IPS-NIHi11 (cell line): Measurements from ENCODE around the gene MVP.
"Not testable (repeated sequence)": the region's sequence is repeated elsewhere in the genome, so short reads cannot be mapped to it uniquely, and the experiment has no call there.

Experiments
- DNase-seq: peaks from one replicate; pipeline ENCODE4 v3.0.0; 2012; ENCODE audit warnings: mixed read lengths, low spot score

MVP gene

GRCh38 chr16:29820271-29820701 is at the start of gene MVP:
Gene MVP (plus strand): TSS chr16:29820462. CDS start chr16:29830550, 10,088 bp downstream.
- DNase-seq, result no peak

GRCh38 chr16:29772330-29772729 is 47.9 kb upstream of the MVP start:
- not testable (repeated sequence) for DNase-seq

- no peak for DNase-seq
Measured at GRCh38 chr16:29774730-29775129, 45.5 kb upstream of the MVP start.

- no peak for DNase-seq
Measured at GRCh38 chr16:29775742-29776408, 44.4 kb upstream of the MVP start.

GRCh38 chr16:29777576-29778350 is 42.5 kb upstream of the MVP start, which contains the start of gene ZG16:
Gene ZG16 (plus strand): TSS chr16:29778256. CDS start chr16:29779267, 1,011 bp downstream.
- no peak for DNase-seq

GRCh38 chr16:29779474-29779873 is 40.8 kb upstream of the MVP start:
- no peak for DNase-seq

- not testable (repeated sequence) for DNase-seq
Measured at GRCh38 chr16:29783094-29783953, 36.9 kb upstream of the MVP start.

GRCh38 chr16:29784157-29784556 is 36.1 kb upstream of the MVP start:
- DNase-seq, result no peak

GRCh38 chr16:29784901-29785500 is 35.3 kb upstream of the MVP start:
- peak; percentile 88 for DNase-seq

GRCh38 chr16:29787155-29787554 is 33.1 kb upstream of the MVP start:
- not testable (repeated sequence) for DNase-seq

- no peak for DNase-seq
Measured at GRCh38 chr16:29789775-29790182, 30.5 kb upstream of the MVP start.

- DNase-seq, result peak; percentile 99
Measured at GRCh38 chr16:29790183-29790948, 29.9 kb upstream of the MVP start, which contains the start of gene KIF22. Gene KIF22 (plus strand): TSS chr16:29790751. CDS start chr16:29790760, 9 bp downstream.

GRCh38 chr16:29790949-29791844 is 29.1 kb upstream of the MVP start:
- DNase-seq, result no peak

- DNase-seq, result no peak
Measured at GRCh38 chr16:29791845-29792807, 28.1 kb upstream of the MVP start.

- not testable (repeated sequence) for DNase-seq
Measured at GRCh38 chr16:29793153-29793552, 27.1 kb upstream of the MVP start.

- DNase-seq, result no peak
Measured at GRCh38 chr16:29794231-29794710, 26.0 kb upstream of the MVP start.

- no peak for DNase-seq
Measured at GRCh38 chr16:29802416-29802935, 17.8 kb upstream of the MVP start.

GRCh38 chr16:29804020-29804419 is 16.2 kb upstream of the MVP start:
- DNase-seq, result no peak
